HepG2 (cell line): ENCODE results near the gene IFT172. TPM values are rescaled to one million over a fixed set of nuclear protein-coding genes. Genes with fewer than 3 reads are reported as not detected.

Experiments
- ARID4A ChIP-seq: sonication (generic); formaldehyde crosslinking; IDR thresholded peaks from 2 replicates; pipeline ENCODE4 v1.5.0; 2020; ENCODE audit warnings: mild to moderate bottlenecking, missing genetic modification reagents, borderline replicate concordance
- ARNT ChIP-seq: fragments of 450-650 bp; IDR thresholded peaks from 2 replicates; pipeline ENCODE4 v1.6.1; 2017
- ARNTL ChIP-seq: sonication (generic); formaldehyde crosslinking; IDR thresholded peaks from 2 replicates; pipeline ENCODE4 v1.4.0; 2020; ENCODE audit warnings: mild to moderate bottlenecking, missing genetic modification reagents
- FOXA3 ChIP-seq: IDR thresholded peaks from 2 replicates; pipeline ENCODE4 v1.6.1; 2016; ENCODE audit warnings: missing genetic modification reagents, missing compliant biosample characterization
- GATAD1 ChIP-seq: IDR thresholded peaks from 2 replicates; pipeline ENCODE4 v1.6.1; 2016; ENCODE audit warnings: missing genetic modification reagents, missing compliant biosample characterization
- JUND ChIP-seq: sonication (generic); formaldehyde crosslinking; IDR thresholded peaks from 2 replicates; pipeline ENCODE4 v1.8.0; 2022; ENCODE audit warnings: mild to moderate bottlenecking, missing genetic modification reagents
- KAT8 ChIP-seq: IDR thresholded peaks from 2 replicates; pipeline ENCODE4 v1.6.1; 2016; ENCODE audit warnings: missing genetic modification reagents, missing compliant biosample characterization
- NFKB2 ChIP-seq: sonication (generic); formaldehyde crosslinking; IDR thresholded peaks from 2 replicates; pipeline ENCODE4 v1.4.0; 2020; ENCODE audit warnings: missing genetic modification reagents, borderline replicate concordance
- NR3C1 ChIP-seq: sonication (generic); formaldehyde crosslinking; IDR thresholded peaks from 2 replicates; pipeline ENCODE4 v1.4.0; 2020; ENCODE audit warnings: missing genetic modification reagents
- POLR2AphosphoS2 ChIP-seq: IDR thresholded peaks from 2 replicates; pipeline ENCODE4 v1.6.1; 2011; ENCODE audit warnings: low read depth, low read length, improper control_type of control experiment
- SETDB1 ChIP-seq: sonication (generic); formaldehyde crosslinking; IDR thresholded peaks from 2 replicates; pipeline ENCODE4 v1.5.1; 2020; ENCODE audit warnings: missing genetic modification reagents, mild to moderate bottlenecking, borderline replicate concordance
- SPEN ChIP-seq: sonication (generic); formaldehyde crosslinking; IDR thresholded peaks from 2 replicates; pipeline ENCODE4 v1.5.1; 2020; ENCODE audit warnings: low read depth, mild to moderate bottlenecking, missing genetic modification reagents
- ZBTB14 ChIP-seq: sonication (generic); formaldehyde crosslinking; IDR thresholded peaks from 2 replicates; pipeline ENCODE4 v1.4.0; 2020; ENCODE audit warnings: missing genetic modification reagents
- ZFP1 ChIP-seq: IDR thresholded peaks from 2 replicates; pipeline ENCODE4 v1.6.1; 2016
- ZNF101 ChIP-seq: sonication (generic); formaldehyde crosslinking; IDR thresholded peaks from 2 replicates; pipeline ENCODE4 v1.4.0; 2020; ENCODE audit warnings: mild to moderate bottlenecking, low read depth, missing genetic modification reagents, borderline replicate concordance
- ZNF644 ChIP-seq: IDR thresholded peaks from 2 replicates; pipeline ENCODE4 v1.6.1; 2016; ENCODE audit warnings: low read depth
- ZNF678 ChIP-seq: sonication (generic); formaldehyde crosslinking; IDR thresholded peaks from 2 replicates; pipeline ENCODE4 v1.4.0; 2020; ENCODE audit warnings: mild to moderate bottlenecking, missing genetic modification reagents
- ZSCAN12 ChIP-seq: sonication (generic); formaldehyde crosslinking; IDR thresholded peaks from 2 replicates; pipeline ENCODE4 v1.9.0; 2021; ENCODE audit warnings: mild to moderate bottlenecking, missing genetic modification reagents
- polyA plus RNA-seq, 8 experiments: library from polyadenylated mRNA; depleted of rRNA in 3 of 8; stranded (reverse) in 7 of 8; unstranded in 1 of 8; fragments of >200 nt; fragmentation: Illumina TruSeq in 4 of 8; extraction: Trizol in 4 of 8; gene quantifications; 2 replicates each; pipeline versions ENCODE4 v1.2.1 to v1.2.3, GENCODE V29; 2011 to 2016; ENCODE audit warnings: low read depth in 4 of 8, missing spikeins in 1 of 8, mixed read lengths in 1 of 8; ENCODE audit not compliant: insufficient read depth in 1 of 8
- total RNA-seq, 5 experiments: library from RNA; depleted of rRNA; stranded (reverse); fragments of >200 nt; fragmentation: Illumina TruSeq; extraction: Trizol; gene quantifications; 2 replicates each; pipeline ENCODE4 v1.2.3, GENCODE V29; 2016; ENCODE audit warnings: low read depth in 1 of 5
- TF ChIP-seq, protein P1 (sequence below): sonication (generic); formaldehyde crosslinking; IDR thresholded peaks from 2 replicates; pipeline ENCODE4 v1.5.1; 2020; ENCODE audit warnings: missing genetic modification reagents, mild to moderate bottlenecking, borderline replicate concordance
- TF ChIP-seq, protein P2 (sequence below): IDR thresholded peaks from 2 replicates; pipeline ENCODE4 v1.6.1; 2012; ENCODE audit warnings: low read length, improper control_type of control experiment

The IFT172 gene
- total and polyA plus RNA-seq, 2 of the 13 experiments (the other 11 are each of a cell fraction or from before 2014, with no cell fraction given): 21.6 to 35.7 TPM

GRCh38 chr2:27409321-27410073, 80.0 kb downstream of the IFT172 start, which contains the start of gene PPM1G (continued):
- TF ChIP-seq ZBTB14 (CRISPR knock-in tag) (peak; percentile 66; the same call in 1 of the 2 replicates), ZFP1 (CRISPR knock-in tag) (peak; percentile 12; the same call in 1 of the 2 replicates), ARNT (no peak), NFKB2 (peak; percentile 94), ZSCAN12 (CRISPR knock-in tag) (0 out of 2 replicates have a peak, but pooled peaks have one; percentile 92), ARNTL (CRISPR knock-in tag) (peak; percentile 48; the same call in 1 of the 2 replicates), NR3C1 (CRISPR knock-in tag) (no peak), ZNF678 (CRISPR knock-in tag) (peak; percentile 82), ARID4A (peak; percentile 98), ZNF644 (no peak), KAT8 (CRISPR knock-in tag) (peak; percentile 94), ZNF101 (peak; percentile 82; the same call in 1 of the 2 replicates), SETDB1 (no peak), SPEN (peak; percentile 89), JUND (peak; percentile 63), GATAD1 (CRISPR knock-in tag) (peak; percentile 85), POLR2AphosphoS2 (0 out of 2 replicates have a peak, but pooled peaks have one; percentile 53), FOXA3 (peak; percentile 68)
- TF ChIP-seq, protein P1, sequence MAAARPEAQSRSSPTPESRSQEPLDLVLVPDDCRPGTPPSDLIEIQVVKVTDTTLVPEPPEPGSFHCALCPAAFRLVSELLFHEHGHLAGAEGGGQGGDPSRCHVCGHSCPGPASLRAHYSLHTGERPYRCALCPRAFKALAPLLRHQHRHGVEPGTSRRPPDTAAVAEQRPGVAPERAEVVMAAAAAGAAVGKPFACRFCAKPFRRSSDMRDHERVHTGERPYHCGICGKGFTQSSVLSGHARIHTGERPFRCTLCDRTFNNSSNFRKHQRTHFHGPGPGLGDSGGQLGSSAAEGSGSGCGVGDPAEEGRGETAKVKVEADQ (CRISPR knock-in tag): peak; percentile 98
- TF ChIP-seq, protein P2, sequence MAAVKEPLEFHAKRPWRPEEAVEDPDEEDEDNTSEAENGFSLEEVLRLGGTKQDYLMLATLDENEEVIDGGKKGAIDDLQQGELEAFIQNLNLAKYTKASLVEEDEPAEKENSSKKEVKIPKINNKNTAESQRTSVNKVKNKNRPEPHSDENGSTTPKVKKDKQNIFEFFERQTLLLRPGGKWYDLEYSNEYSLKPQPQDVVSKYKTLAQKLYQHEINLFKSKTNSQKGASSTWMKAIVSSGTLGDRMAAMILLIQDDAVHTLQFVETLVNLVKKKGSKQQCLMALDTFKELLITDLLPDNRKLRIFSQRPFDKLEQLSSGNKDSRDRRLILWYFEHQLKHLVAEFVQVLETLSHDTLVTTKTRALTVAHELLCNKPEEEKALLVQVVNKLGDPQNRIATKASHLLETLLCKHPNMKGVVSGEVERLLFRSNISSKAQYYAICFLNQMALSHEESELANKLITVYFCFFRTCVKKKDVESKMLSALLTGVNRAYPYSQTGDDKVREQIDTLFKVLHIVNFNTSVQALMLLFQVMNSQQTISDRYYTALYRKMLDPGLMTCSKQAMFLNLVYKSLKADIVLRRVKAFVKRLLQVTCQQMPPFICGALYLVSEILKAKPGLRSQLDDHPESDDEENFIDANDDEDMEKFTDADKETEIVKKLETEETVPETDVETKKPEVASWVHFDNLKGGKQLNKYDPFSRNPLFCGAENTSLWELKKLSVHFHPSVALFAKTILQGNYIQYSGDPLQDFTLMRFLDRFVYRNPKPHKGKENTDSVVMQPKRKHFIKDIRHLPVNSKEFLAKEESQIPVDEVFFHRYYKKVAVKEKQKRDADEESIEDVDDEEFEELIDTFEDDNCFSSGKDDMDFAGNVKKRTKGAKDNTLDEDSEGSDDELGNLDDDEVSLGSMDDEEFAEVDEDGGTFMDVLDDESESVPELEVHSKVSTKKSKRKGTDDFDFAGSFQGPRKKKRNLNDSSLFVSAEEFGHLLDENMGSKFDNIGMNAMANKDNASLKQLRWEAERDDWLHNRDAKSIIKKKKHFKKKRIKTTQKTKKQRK: no peak
